NCI-H526 treated with DMSO at 0.1 percent for 48 hours (cell line): ENCODE data around the gene MICAL3.

ENCODE experiments used
- DNase-seq: peaks from one replicate; lab custom pipeline; 2025; lab: John Stamatoyannopoulos, UW

Gene MICAL3

DNA sequence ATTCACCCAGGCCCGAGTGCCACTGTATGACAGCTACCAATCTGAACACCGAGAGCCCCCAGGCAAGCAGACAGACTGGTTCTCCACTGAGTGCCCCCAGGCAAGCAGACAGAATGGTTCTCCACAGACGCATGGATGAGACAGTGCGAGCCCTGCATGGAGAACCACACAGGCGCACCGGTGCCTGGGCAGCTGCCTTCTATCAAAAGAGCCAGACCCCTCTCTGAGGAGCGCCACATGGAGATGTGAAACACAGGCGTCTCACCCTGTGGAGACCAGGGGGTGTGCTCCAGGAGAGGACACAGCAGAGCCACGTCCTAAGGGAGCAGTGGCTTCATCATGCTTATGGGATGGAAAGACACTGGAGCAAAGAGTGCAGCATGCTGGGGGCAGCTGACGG, 155.6 kb downstream of the MICAL3 start:
- no peak for DNase-seq

DNA sequence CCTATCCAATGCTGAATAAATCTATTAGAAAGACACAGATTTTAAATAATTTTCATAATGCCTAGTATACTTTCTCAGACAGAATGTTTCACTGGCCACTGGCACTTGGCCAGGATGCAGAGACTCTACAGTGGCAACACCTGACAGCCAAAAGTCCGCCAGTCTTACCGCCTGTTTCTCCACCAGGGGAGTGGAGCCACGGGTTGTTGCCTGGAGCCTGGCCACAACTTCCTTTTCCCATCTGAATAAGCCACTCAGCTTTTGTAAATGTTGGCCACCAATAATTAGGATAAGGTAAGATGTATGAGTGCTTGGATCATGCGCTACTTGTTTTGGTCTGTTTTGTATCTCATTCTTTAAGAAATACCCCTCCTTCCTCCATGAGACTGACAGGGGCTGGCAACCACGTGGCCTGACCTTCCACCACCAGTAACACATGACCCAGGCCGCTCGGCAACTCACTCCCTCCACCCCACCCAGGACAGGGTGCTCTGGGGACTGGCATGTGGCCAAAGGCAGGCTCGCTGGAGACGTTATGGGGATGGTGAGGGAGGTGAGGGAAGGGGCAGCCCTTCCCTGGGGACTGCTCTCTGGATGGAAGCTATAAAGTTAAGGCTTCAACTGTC, 157.1 kb downstream of the MICAL3 start:
- DNase-seq, result no peak

DNA sequence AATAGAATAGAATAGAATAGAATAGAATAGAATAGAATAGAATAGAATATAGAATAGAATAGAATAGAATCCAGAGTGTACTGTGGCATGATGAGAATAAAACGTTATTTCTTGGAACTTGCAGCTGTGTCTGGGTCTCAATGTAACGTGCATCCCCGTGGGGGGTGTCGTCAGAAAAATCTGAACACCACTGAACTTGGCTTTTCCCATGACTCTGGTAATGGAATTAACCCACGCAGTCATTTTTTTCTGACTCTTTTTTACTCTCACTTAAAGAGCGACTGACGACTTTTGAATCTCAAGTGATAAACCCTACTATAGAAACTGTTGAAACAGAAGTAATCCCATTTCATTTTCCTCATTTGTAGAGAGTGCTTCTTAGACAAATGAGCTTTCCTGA, 157.7 kb downstream of the MICAL3 start:
- no peak for DNase-seq

DNA sequence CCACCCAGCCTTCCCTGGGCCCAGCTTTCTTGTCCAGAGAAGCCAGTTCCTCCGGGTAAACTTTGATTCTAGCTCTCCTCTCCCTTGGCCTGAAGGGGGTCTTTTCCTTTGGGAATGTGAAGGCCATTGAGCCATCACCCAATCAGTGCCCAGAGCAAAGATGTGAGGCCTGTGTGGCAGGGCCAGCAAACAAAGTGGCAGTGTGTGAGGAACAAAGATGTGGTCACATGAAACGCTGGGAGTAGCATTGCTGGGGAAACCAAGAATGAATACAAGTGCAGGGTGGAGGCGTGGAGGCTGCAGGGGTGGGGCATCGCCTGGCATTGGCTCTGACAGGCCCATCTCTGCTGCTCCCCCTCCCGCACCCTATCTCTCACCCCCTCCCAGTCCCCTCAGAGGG, 158.2 kb downstream of the MICAL3 start:
- DNase-seq, result no peak

DNA sequence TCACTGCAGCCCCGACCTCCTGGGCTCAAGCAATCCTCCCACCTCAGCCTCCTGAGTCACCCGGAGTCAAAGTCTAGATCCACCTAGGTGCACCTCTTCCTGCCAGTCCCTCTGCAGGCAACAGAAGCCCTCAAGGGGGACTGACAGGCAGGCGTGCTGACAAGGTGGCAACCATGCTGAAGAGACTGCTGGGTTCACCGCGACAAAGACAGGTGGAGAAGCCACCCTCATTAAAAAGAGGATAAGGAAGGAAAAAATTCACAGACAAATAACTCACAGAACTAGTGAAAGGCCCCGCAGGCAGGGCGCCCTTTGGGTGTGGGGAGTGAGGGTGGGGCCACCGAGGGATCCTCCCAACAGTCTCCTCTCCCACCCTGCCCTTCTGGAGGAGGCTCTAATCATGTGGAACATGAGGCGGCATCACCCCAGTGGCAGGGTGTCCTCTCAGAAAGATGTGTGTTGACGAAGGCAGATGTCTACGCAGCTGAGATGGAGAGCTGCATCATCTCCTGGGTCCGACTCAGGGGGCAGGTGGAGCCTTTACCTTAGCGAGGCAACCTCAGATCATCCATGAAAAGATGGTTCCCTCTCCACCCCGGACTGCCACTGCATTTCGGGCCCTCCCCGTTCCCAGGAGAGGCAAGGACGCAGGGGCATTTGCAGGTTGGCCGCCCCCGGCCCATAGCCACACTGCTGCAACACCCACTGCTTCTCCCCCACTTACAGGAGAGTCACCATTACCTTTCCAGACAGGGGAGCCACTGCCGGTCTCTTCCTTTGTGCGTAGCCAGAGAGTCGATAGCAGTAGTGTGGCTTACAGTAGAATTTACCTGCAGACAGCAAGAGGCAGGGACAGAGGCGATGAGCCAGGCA, 158.9 kb downstream of the MICAL3 start:
- no peak for DNase-seq

DNA sequence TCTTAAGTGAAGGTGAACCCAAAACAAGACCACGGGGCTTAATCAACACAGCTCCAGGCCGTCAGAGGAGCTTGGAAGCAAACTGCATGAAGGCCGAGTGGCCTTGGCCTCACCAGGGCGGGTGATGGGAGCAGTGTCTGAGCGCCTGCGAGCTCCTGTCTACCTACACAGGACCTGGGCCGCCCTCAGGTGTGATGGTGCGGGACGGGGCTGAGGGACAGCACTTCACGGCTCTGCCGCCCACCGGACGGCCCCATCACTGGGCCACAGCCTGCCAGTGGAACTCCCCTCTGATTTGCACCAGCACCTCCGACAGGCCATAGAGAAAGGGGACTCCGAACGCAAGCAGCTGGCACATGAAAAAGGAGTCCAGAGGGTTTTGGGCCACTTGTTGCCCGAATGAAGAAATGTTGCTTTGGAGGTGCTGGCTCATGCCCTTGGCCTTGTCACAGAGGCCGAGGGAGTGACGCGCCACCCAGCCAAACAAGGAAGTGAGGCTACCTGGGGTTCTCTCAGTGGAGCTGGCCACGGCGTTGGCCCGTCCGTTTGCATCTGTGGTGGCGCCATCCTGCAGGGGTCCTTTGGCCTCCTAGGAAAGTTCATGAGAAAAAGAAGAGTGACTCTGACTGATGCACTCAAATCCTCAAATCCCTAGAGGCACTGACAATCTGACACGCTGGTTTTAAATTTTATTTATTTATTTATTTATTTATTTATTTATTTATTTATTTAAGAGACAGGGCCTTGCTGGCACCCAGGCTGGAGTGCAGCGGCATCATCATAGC, 159.8 kb downstream of the MICAL3 start:
- no peak for DNase-seq

DNA sequence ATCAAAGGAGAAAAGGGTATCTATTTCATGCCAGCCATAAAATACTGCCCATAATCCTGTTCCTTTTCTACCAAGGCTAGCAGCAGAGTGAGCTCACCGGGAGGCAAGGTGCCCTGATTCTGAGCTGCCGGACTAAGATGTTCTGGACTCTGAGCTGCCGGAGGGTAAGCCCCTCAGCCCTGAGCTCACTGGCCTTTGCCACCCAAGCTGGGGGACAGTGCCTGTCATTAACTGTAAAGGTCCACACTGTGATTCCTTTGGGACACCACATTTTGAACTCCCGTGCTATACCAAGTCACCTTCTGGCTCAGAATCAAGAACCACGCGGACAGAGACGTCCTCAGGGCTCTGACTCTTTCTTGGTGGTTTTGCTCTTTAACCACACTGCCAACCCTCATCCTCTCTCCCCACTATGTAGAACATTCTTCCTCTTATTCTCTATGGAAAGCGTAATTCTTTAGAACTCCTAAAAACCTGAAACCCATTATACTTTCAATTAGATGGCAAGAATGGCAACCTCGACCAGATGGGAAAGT, 161.6 kb downstream of the MICAL3 start:
- no peak for DNase-seq

DNA sequence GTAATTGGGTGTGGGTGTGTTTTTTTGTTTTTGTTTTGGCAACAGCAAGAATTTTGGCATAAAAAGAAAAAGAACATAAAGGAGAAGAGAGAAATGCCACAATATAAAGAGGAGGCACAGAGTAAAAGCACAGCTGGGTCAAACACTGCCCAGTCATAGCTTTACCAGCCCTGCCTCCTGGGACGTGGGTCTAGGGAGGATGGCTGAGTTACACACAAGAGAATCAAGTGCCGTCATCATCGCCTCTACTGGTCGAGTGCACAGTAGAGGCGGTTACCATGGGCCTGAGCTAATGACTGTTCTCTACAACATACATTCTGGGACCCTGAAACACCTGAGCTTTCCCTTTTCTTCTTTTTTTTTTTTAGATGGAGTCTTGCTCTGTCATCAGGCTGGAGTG, 162.5 kb downstream of the MICAL3 start:
- no peak for DNase-seq

DNA sequence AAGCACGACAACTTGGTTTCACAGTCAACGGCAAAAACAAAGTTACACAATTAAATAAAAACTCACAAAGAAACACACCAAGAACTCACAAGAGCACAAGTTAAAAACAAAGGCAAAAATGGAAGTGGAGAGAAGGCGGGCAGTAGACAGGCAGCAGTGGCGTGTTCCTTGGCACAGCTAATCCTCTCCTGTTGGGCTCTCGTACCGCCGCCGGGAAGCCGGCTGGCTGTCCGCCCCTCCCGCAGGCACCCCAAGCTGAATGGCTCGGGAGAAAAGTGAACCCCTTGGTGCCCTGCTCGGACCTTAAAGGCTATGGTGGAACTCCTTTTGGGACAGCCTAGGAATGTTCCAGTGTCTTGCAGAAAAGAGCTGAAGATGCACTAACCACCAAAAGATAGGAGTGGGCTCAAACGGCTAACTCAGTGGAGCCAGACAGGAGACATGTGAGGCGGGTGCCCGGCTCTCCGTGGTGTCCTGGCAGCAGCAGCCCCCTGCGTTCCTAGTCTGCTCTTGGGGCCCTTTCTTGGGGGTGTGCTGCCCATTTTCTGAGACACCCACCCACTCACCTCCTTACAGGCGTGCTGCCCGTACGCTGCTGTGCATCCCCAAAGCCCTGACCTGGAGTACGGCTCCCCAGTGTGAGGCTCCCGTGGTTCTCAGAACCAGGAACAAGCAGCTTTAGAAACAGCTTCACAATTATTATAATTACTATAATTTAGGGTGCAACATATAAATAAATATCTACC, 164.0 kb downstream of the MICAL3 start:
- DNase-seq, result no peak

DNA sequence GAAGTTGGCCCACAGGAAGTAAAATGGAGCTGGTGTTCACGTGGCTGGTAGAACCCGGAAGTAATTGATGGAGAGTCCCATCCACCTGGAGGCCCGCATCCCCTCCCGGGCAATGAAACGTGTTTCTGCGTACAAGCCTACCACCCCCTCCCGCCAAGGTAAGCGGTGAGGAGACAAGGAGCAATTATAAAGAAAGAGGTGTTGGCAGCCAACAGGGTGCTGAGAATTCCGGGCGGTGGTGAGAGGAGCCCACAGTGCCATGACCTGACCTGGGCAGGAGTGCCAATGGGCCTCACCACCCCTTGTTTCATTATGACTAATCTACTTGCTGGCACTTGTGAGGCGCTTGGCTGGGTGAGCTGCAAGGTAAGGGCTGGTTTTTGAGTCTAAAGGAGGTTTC, 166.3 kb downstream of the MICAL3 start:
- DNase-seq, result no peak

DNA sequence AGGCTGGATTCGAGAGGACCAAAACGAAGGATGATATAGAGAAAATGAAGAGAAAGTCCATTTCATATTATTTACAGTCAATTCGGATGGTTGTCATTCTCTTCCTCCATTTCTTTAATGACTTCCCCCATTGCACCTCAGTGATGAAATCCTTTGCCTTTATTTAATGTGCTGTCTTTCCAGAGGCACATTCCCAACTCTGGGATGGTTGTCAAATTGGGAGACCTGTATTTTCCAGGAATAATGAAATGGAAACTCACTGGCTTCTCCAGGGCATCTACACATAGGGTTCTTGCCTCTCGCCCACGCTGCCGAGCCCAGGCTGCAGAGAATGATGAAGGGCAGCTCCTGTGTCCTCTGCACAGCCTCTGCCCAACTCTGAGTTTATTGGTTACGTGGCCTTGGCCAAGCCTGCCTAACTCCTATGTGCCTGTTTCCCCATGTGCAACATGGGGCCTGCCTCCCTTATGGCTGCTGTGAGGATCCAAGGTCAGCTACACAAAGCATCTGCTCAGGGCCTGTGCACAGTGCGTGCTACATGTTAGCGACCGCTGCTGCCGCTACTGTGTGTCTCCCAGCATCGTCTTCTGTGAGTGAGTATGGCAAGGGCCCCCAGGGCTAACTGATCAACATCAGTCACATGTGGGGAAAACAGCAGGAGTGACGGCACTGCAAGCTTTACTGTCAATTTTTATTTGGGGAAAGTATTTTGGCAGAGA, 168.6 kb downstream of the MICAL3 start:
- no peak for DNase-seq

DNA sequence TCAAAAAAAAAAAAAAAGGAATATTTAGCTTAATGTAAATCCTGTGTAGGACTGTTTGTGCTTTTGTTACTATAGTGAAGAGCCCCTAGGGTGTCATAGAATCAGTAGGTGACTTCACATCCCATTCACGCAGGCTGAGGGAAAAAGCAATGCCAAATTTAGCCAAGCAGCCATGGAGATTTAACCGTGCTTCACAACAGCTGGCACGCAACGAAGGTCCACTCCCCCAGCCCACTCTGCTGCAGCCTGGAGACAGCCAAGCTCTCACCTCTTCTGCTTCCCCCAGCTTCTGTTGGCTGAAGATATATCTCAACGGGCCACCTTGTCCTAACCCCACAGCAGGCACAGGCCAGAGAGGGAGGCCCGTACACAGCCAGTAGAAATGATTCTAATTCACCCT, 171.3 kb downstream of the MICAL3 start:
- DNase-seq, result no peak

DNA sequence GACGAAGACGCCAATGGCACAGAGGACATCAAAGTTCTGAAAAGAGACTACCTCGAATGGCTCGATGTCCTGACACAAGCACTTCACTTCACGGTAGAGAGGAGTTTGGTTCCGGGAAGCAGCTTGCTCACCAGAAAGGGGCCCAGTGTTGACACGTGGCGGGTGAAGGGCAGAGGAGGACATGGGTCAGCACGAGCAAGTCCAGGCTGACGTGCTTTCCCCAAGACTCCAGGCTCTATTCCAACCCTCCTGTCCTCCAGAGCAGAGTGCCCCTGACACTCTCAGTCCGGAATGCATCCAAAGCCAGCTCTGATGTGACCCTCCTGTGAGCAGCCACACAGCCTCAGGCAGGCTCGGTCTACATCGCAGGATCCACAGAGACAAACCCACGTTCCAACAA, 172.6 kb downstream of the MICAL3 start:
- DNase-seq, result no peak

DNA sequence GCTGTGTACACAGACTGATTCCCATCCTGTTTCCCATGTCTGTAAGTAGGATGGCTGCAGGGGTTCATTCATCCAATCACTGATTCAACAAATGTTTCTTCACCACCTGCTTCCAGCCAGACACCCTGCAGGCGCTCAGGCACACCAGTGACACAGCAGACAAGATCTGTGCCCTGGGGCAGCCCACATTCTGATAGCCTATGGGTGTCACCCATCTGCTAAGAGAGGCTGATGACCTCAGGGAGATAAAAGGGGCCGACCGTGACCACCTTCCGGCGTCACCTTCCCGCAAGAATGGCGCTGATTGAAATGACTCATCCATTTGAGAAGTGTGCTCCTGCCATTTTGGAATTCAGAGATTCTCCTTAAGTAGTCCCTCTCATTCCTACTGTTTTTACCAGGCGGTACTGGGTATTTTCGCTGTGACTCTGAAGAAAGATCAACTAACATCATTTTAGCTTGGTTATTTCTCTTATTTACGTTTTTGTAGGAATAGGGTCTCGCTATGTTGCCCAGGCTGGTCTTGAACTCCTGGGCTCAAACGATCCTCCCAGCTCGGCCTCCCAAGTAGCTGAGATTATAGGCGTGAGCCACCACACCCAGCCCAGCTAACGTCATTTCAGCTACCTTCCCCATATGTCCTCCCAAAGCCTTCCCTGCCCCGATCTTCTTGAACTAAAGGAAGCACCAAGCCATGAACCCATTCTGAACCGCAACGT, 176.8 kb downstream of the MICAL3 start:
- no peak for DNase-seq

DNA sequence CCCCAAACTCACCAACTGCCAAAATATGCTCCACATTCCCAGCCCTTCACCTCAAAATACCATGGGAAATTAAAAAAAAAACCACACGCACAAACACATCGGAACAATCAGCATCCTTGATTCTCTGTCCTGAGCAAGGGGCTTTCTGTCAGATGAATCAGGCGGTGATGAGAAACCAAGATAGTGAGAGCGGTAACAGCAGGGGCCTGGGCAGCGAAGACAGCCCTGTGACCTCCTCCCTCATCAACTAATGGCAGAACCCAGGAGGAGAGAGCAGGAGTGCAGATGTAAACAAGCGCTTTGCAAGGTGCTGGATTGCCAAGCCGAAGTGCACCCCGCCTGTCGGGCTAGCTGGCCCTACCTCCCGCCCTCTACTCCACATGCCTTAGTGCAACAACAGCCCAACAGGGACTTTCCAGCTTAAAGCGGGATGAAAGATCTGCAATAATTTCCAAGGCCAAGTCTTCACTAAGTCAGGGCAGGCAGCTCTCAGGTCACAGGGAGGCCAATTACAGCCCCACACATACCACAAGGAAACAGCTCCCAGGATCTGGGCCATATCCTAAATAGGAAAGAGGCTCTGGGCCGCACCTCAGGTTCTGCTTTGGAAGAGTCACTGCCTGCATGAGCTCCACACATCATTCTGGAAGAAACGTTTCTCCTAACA, 177.9 kb downstream of the MICAL3 start:
- DNase-seq, result no peak

DNA sequence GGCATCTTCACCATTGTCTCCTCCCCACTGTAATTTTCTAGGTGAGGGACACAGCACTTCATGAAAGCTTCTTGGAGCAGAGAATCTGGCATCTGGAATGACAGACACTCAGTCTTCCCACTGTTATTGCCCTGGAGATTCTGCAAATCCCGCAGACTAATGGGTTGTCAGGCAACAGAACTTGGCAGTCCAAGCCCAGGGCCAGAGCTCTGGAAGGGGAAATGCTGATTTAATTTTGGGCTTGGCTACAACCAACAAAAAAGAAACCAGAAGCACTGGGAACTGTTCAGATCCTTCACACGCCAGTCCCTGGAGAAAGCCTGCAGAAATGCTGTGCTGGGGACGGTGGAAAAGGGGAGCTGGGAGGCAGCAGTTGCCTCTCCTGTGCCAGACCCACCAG, 178.6 kb downstream of the MICAL3 start:
- no peak for DNase-seq

DNA sequence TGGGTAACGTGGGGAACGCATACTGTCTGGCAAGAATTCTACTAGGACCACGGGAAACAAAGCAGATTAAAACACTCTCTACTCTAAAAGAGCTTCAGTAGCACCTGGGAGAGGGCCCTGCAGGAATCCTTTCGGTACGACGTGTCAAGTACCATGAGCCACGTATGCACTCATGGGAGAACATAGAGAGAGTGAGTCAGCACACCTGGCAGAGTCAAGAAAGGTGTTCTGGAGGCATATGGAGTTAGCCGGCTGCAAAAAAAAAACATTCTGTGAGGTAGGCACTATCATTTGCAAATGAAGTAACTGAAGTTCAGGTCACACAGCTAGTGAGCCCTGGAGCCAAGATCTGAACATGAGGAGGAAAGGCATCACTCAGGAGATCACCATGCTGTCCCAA, 179.0 kb downstream of the MICAL3 start:
- no peak for DNase-seq

DNA sequence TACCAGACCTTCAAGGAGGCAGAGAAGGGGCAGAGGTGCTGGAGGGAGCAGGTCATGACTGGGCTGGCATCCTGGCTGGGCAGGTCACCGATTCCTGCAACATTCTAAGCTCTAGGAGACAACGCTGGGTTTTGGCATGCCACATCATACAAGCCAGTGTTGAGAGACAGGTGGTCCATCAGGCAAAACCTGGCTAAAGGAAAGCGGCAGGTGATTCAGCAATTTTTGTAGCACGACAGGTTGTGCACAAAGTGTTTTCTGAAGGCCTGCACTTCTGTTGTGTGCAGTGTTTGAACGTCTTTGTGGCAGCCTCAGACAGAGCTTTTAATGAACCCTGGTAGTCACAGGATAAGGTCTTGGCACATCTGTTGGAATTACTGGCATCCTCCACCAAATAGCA, 180.2 kb downstream of the MICAL3 start:
- no peak for DNase-seq

DNA sequence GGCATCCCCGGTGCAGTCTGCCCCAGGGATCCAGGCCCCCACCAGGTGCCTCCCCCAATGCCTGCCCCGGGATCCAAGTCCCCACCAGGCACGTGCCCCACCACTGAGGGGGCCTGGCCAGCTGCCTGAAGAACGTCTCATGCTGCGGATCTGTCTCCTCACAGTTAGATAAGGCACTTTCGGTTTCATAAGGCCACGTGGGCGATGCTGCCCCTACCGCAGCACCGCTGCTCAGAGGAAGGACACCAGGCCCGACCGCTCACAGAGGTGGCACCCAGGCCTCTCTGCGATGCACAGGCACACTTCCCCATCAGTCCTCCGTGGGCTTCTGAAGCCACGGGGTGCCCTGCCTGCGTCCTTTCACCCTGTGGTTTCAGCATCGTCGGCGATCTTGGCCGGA, 182.0 kb downstream of the MICAL3 start:
- no peak for DNase-seq

DNA sequence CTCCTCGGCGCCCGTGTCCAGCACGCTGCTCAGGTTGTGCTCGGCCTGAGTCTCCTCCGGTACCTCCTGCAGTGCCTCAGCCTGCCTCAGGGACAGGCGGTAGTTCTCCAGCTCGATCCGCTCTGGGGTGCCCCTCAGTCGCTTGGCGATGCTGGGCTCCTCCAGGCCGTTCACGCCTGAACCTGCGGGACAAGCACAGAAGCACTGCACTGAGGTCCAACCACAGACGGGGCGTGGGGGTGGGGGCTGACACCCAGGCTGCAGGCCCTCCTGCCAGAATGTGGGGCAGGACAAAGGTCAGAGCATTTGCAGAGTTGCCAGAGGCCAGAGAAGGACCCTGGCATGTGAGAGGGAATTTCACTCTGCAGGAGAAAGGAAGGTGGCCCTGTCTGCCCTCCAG, 182.5 kb downstream of the MICAL3 start:
- no peak for DNase-seq
